Ascending aorta (tissue), 2 donors: ENCODE results near the gene KCNK3. TPM values are rescaled to one million over a fixed set of nuclear protein-coding genes. Genes with fewer than 3 reads are reported as not detected.

Experiments
- DNase-seq, 2 donors: peaks; one replicate each; pipeline ENCODE4 v3.0.0-alpha.2; 2019; ENCODE audit warnings: low spot score in 2 of 2
- H3K27ac ChIP-seq, 2 donors: fragments of 200-600 bp; sonication (generic); one replicate each; pipeline ENCODE4 v1.5.1; 2016 to 2017; ENCODE audit warnings: mild to moderate bottlenecking in 1 of 2
- H3K27me3 ChIP-seq: fragments of 200-600 bp; sonication (generic); one replicate; pipeline ENCODE4 v1.5.1; 2017
- H3K36me3 ChIP-seq, 2 donors: fragments of 200-600 bp; sonication (generic); one replicate each; pipeline ENCODE4 v1.5.1; 2016
- H3K4me1 ChIP-seq, 2 donors: fragments of 200-600 bp; sonication (generic); one replicate each; pipeline ENCODE4 v1.5.1; 2016 to 2017; ENCODE audit warnings: mild to moderate bottlenecking in 1 of 2
- H3K4me3 ChIP-seq, 2 donors: fragments of 200-600 bp; sonication (generic); one replicate each; pipeline ENCODE4 v1.5.1; 2016 to 2017; ENCODE audit warnings: mild to moderate bottlenecking in 1 of 2
- H3K9me3 ChIP-seq, 2 donors: fragments of 200-600 bp; sonication (generic); one replicate each; pipeline ENCODE4 v1.5.1; 2016
- CTCF ChIP-seq, 3 experiments: fragments of 200-600 bp in 2 of 3; fragments of 450-650 bp in 1 of 3; sonication (generic) in 2 of 3; IDR thresholded peaks; one replicate each; pipeline ENCODE4 v1.5.1; 2016 to 2019; ENCODE audit warnings: antibody characterized with exemption in 3 of 3, mild to moderate bottlenecking in 1 of 3, moderate library complexity in 1 of 3
- intact Hi-C: fragments of 100-400 bp; cut with DNase I; formaldehyde crosslinking; loops from one replicate; pipeline ENCODE4 v1.15.1; 2023
- total RNA-seq: library from RNA; depleted of rRNA; stranded (reverse); fragments of >200 nt; gene quantifications from one replicate; pipeline ENCODE4 v1.1.0, GENCODE V29; 2016

KCNK3 gene
- total RNA-seq, 1 donor from 2014 or later = 7.2 TPM

GRCh38 chr2:26721115-26722032 is 28.9 kb downstream of the KCNK3 start:
- H3K4me3 ChIP-seq = no peak overlapping the region
- peaks cover 27 to 41% of the 10 kb centered on the region in 2 donors for H3K4me1 ChIP-seq
- peak overlapping the region; percentile 64 to 70 for H3K27ac ChIP-seq
- H3K27me3 ChIP-seq = no peaks in the 10 kb centered on the region
- H3K36me3 ChIP-seq = no peaks in the 10 kb centered on the region
- intact Hi-C loops = loop anchor here (5.0 to 10.0 kb wide), 3 partner anchors 39 to 1747 kb away; partner anchors contain the start of genes DNAJC27 and EFR3B
- DNase-seq = no peak
- no peaks in the 10 kb centered on the region for H3K9me3 ChIP-seq
- TF ChIP-seq CTCF (IDR thresholded peaks at IDR 0.05) = no peak

- H3K27me3 ChIP-seq = no peaks in the 10 kb centered on the region
- H3K4me1 ChIP-seq = peaks cover 27 to 41% of the 10 kb centered on the region in 2 donors
- H3K27ac ChIP-seq = peak overlapping the region; percentile 70 to 79
- no peak for TF ChIP-seq CTCF (IDR thresholded peaks at IDR 0.05)
- no peak for DNase-seq
- intact Hi-C loops = loop anchor here (5.0 to 10.0 kb wide), 3 partner anchors 40 to 1748 kb away; partner anchors contain the start of genes DNAJC27 and EFR3B
- H3K9me3 ChIP-seq = no peaks in the 10 kb centered on the region
- H3K4me3 ChIP-seq = no peak overlapping the region
- H3K36me3 ChIP-seq = no peaks in the 10 kb centered on the region
Measured at GRCh38 chr2:26722328-26722727, 29.8 kb downstream of the KCNK3 start.

GRCh38 chr2:26722911-26723310 is 30.4 kb downstream of the KCNK3 start:
- H3K4me3 ChIP-seq = no peak overlapping the region
- H3K27me3 ChIP-seq = no peaks in the 10 kb centered on the region
- DNase-seq = no peak
- H3K4me1 ChIP-seq = peaks cover 27 to 41% of the 10 kb centered on the region in 2 donors
- no peaks in the 10 kb centered on the region for H3K36me3 ChIP-seq
- peak overlapping the region; percentile 79 to 81 for H3K27ac ChIP-seq
- intact Hi-C loops = loop anchor here (5.0 to 10.0 kb wide), 3 partner anchors 41 to 1748 kb away; partner anchors contain the start of genes DNAJC27 and EFR3B
- TF ChIP-seq CTCF (IDR thresholded peaks at IDR 0.05) = no peak
- H3K9me3 ChIP-seq = no peaks in the 10 kb centered on the region

GRCh38 chr2:26723475-26723874 is 31.0 kb downstream of the KCNK3 start:
- intact Hi-C loops = loop anchor here (5.0 to 10.0 kb wide), 3 partner anchors 41 to 1749 kb away; partner anchors contain the start of genes DNAJC27 and EFR3B
- no peaks in the 10 kb centered on the region for H3K9me3 ChIP-seq
- H3K4me1 ChIP-seq = peaks cover 27 to 41% of the 10 kb centered on the region in 2 donors
- DNase-seq = no peak
- peak overlapping the region; percentile 79 to 81 for H3K27ac ChIP-seq
- H3K27me3 ChIP-seq = no peaks in the 10 kb centered on the region
- no peak for TF ChIP-seq CTCF (IDR thresholded peaks at IDR 0.05)
- no peak overlapping the region for H3K4me3 ChIP-seq
- H3K36me3 ChIP-seq = no peaks in the 10 kb centered on the region

- peaks cover 27 to 41% of the 10 kb centered on the region in 2 donors for H3K4me1 ChIP-seq
- intact Hi-C loops = loop anchor here (1.0 to 10.0 kb wide), 5 partner anchors 32 to 1749 kb away; partner anchors contain the start of genes DNAJC27, EFR3B and KCNK3
- no peaks in the 10 kb centered on the region for H3K36me3 ChIP-seq
- H3K27ac ChIP-seq = peak overlapping the region; percentile 79 to 81
- no peak for TF ChIP-seq CTCF (IDR thresholded peaks at IDR 0.05)
- peak; percentile 61 to 93 for DNase-seq
- H3K27me3 ChIP-seq = no peaks in the 10 kb centered on the region
- H3K9me3 ChIP-seq = no peaks in the 10 kb centered on the region
- H3K4me3 ChIP-seq = no peak overlapping the region
Measured at GRCh38 chr2:26723991-26724750, 31.6 kb downstream of the KCNK3 start.
